HG03442 (cell line): ENCODE data around the gene EPS8L2.

Source experiments
- ATAC-seq: cut with Tn5 transposase; IDR thresholded peaks from one replicate; pipeline ENCODE4 v1.9.1; 2021; ENCODE audit warnings: mild to moderate bottlenecking, moderate library complexity; ENCODE audit not compliant: unreplicated experiment

Gene EPS8L2

GRCh38 chr11:705646-706438 is at the start of gene EPS8L2:
TSS of gene EPS8L2 (plus strand) at chr11:706231. CDS start at chr11:709408, 3,177 bp downstream.
- ATAC-seq: no peak

DNA sequence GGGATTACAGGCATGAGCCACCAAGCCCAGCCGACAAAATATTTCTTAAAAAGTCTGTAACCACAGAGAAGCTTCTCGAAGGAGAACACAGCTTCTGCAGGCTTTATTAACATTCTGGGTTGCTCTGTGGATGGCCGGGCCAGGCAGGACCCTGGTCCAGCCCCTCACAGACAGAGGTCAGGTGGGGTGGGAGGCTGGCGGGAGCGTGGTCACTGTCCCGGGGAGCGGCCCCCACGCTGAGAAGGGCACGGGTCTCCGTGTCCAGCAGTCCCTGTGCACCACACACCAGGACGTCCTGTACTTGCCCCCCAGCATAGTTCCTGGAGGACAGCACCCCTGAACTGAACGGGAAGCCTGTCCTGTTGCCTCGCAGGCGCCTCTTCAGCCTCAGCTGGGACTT is 49.6 kb upstream of the EPS8L2 start:
- no peak for ATAC-seq

GRCh38 chr11:656866-657265 is 49.2 kb upstream of the EPS8L2 start:
- ATAC-seq: no peak

DNA sequence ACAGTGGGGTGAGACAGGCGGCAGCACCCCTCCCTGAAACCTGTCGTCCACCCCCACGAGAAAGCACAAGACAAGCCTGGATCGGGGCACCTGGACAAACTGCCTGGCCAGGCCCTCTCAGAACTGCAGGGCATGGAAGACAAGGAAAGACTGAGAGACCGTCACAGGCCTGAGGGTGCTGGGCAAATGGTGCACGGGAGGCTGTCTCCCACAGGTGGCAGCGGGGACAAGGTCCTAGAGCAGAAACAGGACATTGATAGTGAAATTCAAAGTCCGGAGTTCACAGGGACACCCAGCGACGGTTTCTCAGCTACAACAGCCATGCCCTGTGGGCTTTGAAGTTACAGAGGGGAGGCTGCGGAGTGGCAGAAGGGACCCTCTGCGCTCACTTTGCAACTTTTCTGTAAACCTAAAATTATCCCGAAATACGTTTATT is 48.3 kb upstream of the EPS8L2 start:
- ATAC-seq: no peak

- no peak for ATAC-seq
Observed at GRCh38 chr11:659532-660085, 46.4 kb upstream of the EPS8L2 start.

- no peak for ATAC-seq
Observed at GRCh38 chr11:660281-660680, 45.8 kb upstream of the EPS8L2 start.

DNA sequence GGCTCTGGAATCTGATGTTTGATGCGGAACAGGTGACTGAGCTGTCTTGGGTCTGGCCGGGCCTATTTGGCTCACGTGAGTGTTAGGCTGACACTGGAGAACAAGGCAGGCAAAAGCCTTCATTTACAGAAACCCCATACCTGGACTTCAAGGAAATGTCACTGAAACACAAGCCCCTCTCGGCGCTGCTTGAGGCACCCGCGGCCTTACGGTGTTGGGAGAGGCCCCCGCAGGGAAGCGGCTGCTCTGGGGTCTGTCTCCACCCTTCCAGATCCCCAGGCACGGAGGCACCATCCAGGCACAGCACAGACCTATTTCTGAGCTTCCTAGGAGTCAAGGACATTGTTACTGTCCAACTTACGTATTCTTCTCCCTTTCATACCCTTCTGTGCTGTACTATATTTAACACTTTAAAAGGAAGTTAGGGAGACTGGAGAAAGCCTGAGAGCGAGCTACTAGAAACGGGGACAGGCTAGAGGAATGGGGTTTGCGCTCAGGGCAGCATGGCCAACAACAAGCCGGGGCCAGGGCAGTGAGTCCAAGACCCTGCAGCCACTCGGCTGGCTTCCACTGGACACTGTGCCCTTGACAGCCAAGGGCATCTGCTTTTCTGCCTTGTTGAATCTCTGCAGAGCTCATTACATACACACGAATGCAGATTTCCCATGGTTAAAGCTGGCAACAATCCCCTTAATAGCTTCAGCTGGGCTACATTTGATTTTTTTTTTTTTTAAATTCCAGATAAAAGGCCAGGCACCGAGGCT is 45.2 kb upstream of the EPS8L2 start:
- ATAC-seq: no peak

GRCh38 chr11:662689-663274 is 43.2 kb upstream of the EPS8L2 start:
- ATAC-seq: no peak

- no peak for ATAC-seq
Observed at GRCh38 chr11:665062-665703, 40.8 kb upstream of the EPS8L2 start.

DNA sequence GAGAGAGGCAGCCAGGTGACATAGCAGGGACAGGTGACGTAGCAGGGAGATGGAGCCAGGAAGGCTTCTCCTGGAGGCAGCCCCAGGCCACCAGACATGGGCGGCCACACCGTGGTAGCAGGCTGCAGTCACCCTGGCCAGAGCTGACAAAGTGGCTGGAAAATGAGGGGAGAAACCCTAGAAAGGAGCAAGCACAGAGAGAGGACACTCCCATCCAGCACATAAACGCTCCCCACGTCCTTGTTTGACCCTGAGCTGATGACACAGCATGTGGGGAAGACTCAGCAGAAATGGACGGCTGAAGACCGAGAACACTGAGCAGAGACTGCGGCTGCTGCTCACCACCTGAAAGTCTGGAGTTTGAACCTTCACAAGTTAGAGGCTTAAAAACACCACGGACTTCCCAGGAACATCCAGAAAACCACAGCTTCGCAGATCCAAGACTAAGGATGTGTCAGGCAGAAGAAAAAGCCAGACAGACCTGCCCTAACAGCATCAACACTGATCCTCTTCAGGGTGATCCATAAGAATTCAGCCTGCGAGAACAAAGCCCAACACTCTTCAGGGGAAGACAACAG is 40.2 kb upstream of the EPS8L2 start:
- no peak for ATAC-seq

- no peak for ATAC-seq
Observed at GRCh38 chr11:673866-674265, 32.2 kb upstream of the EPS8L2 start.

DNA sequence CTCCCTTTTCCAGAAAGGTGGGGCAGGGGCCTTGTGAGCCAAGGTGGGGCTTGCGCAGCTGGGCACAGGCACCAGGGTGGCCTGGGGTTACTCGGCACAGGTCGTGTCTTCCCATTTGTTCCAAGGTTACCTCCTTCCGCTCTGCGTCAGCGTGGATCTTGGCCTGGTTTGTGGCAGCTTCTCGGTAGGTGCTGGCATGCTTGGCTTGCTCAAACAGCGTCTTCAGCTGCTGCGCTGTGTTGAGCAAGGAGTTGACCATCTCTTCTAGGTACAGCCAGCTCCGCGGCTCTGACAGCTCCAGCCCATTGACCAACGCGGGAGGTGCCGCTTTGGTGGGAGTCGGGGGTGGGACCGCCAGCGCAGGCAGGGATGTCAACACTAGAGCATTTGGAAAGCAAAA is 31.6 kb upstream of the EPS8L2 start:
- ATAC-seq: no peak

GRCh38 chr11:678297-678696 is 27.7 kb upstream of the EPS8L2 start:
- ATAC-seq: no peak

DNA sequence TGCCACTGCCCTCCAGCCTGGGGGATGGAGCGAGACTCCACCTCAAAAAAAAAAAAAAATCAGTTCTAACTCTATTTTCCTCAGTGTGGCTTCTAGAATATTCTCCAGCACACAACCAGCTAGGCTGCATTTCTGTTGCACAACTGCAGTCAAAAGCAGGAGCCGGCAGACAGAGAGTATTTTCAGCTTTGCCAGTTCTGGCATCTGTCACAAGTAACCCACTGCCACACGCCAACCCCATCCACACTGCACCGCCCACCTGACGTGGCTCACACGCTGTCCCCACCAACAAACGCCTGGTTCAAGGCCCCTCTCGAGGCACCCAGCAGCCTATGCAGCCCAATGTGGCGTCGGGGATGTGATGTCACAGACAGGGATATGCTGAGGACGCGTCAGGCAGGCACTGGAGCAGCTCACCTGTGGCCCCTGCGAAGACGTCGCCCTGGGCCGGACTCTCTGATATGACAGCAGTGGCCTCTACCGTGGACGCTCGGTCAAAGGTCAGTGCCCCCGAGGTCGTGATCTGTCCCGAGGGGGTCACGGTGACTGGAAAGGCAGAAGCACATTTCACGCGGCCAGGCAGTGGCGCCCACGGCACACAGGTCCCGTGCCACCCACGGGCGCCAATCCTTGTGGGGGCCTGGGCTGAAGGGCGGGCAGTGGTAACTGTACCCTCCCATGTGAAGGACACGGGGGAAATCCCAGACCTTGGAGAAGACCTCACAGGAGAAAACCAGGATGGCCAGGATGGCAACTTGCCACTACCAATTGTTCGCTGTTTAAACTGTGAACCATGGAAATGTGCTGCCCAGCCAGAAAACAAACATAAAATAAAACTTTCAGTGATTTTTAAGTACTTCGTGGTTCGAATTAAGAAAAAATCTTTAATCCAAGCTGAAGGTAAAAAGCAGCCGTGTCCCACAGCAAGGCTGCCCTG is 26.5 kb upstream of the EPS8L2 start:
- ATAC-seq: no peak

DNA sequence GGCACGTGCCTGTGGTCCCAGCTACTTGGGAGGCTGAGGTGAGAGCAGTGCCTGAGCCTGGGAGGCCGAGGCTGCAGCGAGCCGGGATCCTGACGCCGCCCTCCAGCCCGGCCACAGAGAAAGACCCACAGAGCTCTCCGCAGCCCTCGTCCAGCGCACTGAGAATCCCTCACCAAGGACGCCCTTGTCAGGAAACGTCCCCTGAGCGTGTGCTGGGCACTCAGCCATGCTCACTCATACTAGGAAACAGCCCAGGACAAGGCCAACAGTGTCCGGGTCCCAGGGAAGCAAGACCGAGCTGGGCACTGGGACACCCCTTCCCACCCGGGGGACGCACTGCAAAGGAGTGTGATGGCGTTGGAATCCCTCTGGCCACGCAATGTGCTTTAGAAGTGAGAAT is 25.6 kb upstream of the EPS8L2 start:
- no peak for ATAC-seq

DNA sequence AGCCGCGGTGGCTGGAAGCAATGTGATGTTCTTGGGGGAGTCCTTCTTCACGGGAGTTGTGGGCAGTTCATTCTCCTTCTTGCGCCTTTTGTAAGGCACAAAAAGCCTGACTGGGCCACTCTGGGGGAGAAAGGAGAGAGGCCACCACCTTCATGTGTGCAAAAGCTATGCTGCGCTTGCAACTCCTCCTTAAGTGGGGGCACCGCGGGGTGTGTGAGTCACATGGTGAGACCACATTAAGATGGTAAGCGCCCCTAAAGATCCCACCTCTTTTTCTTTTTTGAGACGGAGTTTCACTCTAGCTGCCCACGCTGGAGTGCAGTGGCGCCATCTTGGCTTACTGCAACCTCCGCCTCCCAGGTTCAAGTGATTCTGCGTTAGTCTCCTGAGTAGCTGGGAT is 25.1 kb upstream of the EPS8L2 start:
- ATAC-seq: no peak

DNA sequence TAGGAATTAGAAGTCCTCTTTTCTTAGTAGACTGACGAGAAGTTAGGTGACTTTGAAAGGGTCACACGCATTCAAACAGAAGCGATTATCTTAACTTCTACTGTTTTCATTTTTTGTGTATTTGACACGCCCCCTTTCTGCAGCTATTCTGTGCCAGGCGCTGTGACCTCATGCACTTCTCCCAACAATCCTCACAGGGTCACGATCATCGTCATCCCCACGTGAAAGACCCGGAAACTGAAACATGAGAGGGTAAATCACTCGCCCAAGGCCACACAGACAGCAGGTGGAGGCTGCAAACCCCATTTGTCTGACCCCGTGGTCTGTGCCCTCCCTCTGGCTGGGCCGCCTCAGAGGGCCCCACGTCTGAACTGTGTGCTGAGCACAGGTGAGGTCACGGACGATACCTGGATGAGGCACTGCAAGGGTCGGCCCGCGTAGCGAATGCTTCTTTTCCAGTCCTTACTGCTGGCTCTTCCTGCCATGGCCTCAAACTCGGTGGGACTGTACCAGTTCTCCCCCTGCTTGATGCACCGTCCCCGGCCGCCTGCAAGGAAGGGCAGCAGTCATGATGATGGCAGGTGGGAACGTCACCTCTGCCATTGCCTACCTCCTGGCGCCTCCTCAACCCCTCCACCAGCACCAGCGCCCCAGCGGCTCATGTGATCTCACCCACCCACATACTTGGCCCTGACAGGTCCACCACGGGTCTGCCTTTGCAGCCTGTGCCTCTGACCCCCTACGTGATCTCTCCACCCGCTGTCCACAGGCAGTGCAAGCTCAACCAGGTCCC is 19.4 kb upstream of the EPS8L2 start:
- no peak for ATAC-seq

DNA sequence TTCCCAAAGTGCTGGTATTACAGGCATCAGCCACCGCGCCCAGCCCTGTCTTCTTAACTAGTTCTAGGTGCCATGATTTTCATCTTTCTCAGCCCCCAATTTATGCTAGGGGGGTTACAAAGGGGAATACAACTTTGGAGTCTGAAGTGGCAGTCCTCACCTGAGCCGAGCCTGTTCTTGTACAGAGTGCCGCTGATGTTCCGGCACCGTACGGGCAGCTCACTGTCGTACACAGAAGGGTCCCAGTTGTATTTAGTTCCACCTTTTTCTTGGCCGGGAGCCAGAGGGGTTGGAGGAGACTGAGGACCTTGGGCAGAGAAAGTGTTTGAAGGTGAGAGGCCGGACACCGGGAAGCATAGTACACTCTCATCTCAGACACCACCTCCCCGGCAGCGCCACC is 18.3 kb upstream of the EPS8L2 start:
- no peak for ATAC-seq

- ATAC-seq: no peak
Observed at GRCh38 chr11:688681-689080, 17.4 kb upstream of the EPS8L2 start.
